GM19372 (cell line): ENCODE results near the gene NDUFS8.

Source experiments
- ATAC-seq: cut with Tn5 transposase; IDR thresholded peaks from one replicate; pipeline ENCODE4 v1.9.1; 2021; ENCODE audit warnings: mild to moderate bottlenecking, low read depth, moderate library complexity; ENCODE audit not compliant: unreplicated experiment

Gene NDUFS8

DNA sequence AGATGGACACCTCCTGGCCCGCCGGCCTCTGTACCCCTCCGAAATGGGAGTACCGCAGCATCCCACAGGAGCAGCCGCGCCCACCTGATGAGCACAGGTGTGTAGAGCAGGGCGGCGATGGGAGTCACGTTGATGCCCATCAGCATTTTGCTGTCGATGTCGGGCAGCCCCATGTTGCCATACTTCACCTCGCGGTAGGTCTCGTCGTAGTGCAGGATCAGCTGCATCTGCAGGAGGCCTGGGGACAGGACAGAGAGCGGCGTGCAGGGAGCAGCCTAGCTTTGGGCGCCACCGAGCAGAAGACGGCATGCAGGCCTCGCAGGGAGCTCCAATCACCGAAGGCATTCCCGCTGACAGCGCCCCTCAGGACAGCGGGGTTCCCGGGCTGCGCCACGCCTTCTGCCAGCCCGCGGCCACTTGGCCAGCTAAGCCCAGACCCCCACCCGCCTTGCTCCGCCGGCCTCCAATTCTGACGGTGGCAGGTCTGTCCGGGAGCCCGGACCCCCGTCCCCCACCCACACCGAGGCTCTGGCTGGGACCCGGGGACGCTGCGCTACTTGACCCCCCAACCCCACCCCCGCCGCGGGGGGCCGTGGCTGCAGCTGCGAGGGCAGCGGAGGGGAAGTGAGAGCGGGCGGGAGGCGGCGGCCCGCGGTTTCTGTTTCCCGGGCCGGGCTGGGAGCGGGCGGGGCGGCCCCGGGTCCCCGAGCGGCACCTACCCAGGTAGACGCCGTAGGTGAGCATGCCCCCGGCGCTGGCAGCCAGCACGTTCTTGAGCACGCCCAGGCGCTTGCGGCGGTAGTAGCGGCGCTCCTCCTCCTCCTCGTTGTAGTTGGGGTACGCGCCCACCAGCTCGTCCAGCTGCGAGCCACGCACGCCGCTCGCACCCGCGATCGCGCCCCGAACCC is 27.3 kb upstream of the NDUFS8 start:
- peak; percentile 26 for ATAC-seq

DNA sequence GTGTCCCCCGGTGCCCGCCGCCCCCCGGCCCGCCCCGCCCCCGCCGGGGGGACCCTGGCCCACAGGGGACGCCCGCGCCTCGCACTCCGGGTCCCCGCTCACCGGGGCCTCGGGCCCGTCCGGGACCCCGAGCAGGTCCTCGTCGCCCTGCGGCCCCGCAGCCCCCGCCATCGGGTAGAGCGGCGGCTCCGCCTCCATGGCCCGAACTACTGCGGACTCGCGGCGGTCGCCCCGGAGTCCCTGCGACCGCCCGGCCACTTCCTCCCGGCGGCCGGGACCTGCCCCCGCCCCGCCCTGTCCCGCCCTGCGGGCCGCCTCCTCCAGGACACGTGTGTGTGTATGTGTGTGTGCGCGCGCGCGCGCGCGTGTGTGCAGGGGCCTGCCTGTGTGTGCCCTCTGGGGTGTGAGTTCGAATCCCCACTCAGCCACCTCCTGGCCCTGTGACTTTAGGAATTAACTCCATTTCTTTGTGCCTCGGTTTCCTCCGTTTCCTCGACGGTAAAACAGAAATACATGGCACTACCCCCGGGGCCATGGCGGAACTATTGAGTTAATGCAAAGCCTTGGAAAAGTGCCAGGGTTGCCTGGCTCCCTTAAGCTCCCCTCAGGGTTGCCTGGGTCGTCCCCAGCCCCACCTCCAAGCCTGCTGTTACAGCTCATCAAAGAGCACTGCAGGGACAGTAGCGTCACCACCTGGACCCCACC is 26.5 kb upstream of the NDUFS8 start, which contains the start of gene UNC93B1:
UNC93B1 (minus strand) TSS at position 252 of the 705 bp plus-strand sequence; CDS start at position 198, 54 bp downstream.
- peak; percentile 66 for ATAC-seq

DNA sequence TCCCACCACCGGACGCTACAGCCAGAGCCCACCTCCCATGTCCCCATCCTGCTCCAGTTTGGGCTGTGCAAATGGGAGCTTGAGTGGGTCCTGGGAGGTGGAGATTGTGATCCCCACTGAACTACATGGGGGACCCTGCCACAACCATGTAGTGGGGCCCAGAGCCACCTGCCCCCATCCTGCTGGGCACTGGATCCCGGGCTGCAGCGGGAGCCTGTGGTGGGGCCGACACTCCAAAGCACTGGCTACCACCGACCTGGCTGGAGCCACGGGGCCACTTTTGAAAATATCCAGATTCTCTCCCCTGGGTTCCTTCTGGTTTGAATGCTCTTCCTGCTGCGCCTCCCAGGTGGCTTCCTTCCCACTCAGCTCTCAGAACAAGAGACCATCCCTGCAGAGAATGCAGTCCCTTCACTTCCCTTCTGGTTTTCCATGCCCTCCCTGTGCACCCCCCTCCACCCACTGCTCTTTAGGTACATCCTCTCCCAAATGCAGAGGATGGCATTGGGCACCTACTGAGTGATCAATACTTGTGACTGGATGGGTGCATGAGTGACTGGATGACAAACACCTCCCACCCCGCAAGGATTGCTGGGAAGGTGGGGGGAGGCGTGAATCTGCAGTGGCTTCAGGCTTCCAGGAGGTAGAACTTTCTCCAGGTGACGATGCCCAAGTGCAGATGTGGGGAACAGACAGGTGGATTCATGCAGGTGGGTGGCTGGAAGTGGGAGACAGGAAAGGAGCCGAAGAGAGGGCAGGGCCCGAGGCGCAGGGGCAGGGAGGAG is 25.7 kb upstream of the NDUFS8 start:
- ATAC-seq = no peak

DNA sequence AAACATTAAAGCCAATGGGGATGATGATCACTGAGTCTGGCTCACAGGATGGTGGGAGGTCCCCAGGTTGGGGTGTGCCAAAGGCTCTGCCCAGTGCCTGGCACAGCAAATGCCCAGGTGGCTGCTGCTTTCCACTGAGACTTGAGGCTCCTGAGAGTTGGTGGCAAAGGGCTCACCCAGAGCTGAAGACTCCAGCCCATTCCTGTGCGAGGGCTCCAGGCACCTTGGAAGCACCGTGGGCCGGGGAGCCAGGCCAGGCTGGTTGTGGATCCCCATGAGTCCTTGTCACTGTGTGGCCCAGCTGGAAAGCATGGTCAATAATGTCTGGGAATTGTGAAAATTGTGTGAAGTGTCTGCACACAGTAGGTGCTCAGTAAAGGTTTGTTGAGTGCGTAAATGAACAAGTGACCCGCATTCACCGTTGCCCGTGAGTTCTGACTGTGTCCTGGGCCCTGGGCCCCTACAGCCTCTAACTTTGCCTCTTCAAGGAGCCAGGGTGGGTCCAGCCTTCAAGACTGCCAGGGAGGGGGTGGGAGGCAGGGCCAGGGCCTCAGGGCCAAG is 23.8 kb upstream of the NDUFS8 start:
- no peak for ATAC-seq

DNA sequence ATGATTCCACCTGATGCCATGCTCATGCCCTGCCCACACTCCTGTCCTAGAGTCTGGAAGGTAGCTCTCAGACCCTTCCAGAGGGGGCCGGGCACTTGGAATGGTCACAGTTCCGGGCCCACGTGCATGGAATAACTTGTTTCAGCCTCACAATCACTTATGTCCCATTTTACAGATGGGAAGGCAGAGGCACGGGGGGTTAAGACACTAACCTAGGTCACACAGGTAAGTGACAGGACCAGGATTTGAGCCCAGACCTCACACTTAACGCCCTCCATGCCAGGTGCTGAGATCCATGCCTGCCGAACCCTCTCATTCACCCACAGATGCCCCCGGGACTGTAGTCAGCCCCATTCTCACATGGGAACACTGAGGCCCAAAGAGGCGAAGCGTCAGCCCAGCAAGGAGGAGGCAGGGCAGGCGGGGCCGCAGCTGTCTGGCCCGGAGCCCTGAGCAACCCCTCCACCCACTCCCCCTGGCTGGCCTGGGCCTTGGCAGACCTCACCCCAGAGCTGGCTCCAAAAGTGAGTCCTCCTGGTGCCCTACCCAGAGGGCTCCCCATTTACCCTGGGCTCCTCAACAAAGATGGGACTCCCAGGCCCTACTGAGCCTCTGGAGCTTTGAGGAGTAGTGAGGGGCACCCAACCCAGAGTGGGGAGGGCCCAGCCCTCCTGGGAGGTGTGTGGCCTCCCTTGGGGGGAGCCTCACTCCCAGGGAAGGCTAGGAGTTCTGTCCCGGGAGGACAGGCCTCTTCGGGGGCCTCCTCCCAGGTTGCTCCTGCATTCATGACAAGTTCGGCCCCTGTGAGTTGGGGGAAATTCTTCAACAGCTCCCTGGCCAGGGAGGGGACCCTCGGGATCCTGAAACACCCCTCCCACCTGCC is 22.7 kb upstream of the NDUFS8 start:
- no peak for ATAC-seq

DNA sequence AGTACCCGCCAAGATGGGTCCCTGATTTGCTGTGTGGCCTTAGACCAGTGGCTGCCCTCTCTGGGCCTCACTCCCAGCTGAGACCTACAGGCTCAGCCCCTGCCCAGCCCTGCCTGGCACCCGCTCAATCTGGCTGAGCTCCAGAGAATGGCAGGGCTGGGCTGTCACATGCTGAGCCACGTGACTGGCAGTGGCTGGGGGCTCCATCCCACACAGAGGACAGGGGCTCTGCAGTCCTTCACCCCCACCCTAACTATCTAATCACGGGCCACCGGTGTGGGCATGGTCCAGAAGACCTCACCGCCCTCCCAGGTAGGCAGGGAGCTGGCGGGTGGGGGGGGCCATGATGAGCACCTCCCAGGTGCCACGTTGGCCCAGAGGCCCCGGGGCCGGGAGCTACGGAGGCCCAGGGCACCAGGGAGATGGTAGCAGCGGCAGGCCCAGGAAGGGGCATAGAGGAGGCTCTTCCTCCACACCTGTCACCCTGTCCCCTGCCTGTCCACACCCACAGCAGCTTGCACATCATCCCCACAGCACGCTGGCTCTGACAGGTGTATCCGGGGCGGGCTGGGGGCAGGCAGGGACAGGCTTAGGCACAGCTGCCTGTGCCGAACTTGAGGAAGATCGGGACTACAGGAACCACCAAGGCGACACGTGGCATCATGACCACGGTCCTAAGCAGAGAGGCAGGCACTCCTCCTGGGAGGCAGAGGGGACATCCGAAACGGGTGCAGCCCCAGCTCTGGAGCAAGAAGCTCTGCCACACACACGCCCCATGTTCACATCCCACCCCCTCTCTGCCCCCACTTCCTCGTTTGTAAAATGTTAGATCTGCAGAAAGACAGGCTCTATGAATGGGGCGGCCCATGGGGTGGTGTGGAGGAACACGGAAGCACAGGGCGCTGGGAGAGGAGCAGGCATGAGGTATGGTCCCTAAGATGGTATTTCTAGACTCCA is 21.8 kb upstream of the NDUFS8 start:
- no peak for ATAC-seq

DNA sequence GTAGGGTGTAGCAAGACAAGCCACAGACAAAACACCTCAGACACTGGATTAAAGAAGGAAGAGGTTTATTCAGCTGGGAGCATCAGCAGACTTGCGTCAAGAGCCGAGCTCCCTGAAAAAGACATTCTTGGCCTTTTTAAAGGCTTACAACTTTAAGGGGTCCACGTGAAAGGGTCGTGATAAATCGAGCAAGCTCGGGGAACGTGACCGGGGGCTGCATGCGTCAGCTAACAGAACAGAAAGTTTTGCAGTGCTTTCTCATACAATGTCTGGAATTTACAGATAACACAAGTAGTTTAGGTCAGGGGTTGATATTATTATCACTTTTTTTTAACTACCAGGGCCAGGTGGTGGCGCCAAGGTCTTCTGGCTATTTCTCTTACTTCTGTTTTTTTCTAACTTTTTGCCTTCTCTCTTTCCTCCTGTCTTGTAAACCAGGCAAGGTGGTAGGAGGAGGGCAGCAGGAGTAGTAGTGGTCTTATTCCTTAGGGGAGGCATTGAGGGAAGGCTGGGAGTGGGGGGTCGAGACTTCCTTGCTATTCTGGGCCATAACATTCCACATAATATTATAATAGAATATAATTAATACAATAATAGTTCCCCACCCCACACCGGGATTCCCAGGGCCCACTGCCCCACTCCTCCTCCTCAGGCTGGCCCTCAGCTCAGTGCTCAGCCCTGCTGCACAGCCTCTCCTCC is 20.9 kb upstream of the NDUFS8 start:
- ATAC-seq = no peak

DNA sequence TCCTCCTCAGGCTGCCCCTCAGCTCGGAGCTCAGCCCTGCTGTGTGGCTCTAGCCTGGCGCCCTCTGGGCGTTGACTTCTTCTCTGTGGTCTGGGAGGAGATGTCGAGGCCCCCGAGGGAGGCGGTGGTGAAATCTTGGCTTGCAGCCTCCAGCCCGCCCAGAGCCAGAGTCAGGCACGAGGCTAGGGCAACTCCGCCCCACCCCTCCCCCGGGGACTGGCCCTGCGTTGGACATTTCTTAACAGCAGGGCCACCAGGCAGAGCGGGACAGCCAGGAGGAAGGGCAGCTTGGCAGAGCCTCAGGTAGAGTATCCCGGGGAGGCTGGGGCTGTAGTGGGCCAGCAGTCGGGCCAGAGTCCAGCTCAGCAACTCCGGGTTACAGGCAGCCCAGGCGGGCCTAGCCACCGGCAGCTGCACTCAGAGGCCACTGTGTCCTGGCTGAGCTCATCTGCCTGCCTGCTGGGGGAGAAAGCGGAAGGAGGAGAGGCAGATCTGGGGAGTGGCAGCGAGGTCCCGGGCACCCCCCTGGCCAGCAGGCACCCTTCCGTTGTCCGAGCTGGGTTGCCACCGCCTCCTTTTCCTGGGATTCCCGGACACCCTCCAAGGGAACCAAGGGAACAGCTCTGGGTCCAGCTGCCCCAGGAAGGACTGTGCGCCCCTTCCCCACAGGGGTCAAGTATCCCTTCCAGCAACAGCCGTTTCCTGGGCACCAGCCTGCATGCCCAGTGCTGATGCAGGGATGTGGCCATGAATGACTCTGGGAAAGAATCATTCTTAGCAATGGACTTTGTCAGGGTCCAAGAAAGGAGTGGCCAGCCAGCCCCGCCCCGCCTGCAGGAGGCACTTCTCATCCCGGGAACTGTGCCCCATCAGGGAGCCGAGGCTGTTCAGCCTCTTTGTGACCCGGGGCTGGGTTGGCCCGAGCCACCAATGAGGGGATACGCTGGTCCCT is 20.1 kb upstream of the NDUFS8 start, which contains the start of gene ALDH3B1:
ALDH3B1 (plus strand) TSS at position 238 of the 952 bp plus-strand sequence. CDS start 4,971 bp downstream, outside the sequence.
- no peak for ATAC-seq

DNA sequence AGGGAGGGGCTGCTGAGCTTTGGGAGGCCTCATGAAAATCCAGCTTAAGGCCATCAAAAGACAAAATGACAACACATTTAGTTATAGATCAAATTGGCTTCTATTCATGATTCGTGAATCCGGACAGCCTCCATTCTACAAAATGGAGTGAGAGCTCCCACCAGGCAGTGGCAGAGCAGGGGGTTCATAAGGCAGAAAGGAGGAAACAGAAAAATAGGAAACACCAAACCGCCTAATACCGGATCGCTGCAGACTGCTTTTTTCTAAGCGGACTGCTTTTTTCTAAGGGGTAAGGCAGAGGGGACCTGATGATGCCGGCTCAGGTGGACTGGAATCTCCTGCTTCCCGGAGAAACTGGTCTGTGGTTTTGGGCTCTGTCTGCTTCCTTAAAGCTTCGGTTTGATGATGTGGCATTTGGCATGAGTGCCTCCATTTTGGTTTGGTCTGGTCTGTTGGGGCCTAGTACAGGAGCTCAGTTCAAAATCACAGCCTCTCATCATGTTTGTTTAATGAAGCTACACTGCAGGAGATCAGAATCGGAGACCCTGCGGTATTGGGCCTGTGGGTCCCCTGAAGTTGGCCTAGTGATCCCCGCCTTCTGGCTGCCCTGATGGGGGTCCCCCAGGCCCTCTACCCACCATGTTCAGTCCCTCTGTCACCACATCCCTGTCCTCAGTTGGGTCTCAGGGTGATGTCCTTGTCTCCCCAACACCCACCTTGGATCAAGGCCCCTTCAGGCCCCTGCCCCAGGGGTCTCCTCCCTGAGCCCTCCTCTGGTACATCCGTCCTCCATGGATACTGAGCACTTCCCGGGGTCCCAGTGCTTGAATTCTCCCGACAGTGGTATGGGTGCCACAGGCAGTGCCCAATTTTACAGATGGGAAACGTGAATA is 19.2 kb upstream of the NDUFS8 start:
- no peak for ATAC-seq

DNA sequence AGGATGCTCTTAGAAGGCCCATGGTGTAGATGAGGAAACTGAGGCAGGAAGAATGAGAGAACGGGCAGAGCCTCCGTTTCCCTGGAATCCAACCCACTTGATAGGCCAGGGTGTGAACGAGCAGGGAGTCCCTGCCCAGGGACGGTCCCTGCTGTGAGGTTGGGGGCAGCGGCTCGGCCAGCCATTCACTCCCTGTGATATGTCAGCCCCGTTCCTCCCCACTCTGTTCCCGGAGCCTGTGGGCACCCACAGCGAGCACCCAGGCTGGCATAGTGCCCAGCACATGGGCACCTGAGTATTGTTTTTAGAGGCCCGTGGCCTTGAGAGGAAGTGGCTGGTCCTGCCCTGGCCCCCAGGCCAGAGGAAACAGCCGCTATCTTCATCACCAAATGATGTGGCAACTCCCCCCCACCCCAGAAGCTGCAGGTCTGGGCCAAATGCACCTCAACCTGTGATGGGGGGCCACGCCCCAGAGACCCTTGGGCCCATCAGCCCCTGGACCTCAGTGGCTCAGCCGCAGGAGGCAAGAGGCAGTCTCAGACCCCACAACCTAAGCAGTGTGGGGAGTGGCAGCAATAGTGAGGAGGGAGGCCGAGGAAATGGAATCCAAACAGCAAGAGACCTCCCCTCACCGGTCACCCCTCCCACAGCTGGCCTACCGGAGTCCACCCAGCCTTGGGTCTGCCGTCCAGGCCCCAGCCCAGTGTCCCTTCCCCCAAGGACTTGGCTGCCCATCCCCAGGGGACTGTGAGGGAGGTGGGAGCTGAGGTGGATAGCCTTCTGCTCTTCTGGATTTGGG is 18.2 kb upstream of the NDUFS8 start:
- ATAC-seq = no peak

DNA sequence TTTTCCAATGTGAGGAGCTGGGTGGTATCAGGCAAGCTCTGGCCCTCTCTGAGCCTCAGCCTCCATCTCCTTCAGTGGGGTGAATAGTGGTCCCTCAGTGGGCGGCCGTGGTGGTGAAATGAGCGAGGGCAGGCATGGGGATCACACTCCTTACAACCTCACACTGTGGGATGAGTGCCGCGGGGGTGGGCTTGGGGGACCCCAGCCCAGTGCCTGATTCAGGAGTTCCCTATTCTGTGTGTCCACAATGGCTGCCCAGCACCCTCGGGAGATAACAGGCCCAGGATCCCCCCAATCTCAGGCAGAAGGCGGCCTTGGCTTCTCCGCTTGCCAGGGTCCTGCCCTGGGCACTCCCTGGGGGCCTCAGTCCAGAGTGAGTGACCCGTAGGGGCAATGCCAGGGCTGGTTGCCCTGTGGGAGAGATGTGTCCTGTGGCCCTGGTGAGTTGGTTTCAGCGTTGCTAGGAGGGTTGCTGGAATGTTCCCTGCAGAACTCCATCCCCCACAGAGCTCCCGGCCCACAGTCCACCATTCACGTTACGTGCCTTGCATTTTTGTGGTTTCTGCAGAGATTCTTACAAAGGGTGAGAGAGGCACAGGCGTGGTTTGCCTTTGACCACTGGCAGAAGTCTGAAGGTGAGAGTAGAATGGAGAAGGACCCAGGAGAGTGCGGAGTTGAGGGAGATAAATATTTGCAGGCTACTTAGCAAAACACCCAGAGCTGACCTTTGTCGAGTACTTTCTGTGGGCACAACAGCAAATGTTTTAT is 17.5 kb upstream of the NDUFS8 start:
- no peak for ATAC-seq

DNA sequence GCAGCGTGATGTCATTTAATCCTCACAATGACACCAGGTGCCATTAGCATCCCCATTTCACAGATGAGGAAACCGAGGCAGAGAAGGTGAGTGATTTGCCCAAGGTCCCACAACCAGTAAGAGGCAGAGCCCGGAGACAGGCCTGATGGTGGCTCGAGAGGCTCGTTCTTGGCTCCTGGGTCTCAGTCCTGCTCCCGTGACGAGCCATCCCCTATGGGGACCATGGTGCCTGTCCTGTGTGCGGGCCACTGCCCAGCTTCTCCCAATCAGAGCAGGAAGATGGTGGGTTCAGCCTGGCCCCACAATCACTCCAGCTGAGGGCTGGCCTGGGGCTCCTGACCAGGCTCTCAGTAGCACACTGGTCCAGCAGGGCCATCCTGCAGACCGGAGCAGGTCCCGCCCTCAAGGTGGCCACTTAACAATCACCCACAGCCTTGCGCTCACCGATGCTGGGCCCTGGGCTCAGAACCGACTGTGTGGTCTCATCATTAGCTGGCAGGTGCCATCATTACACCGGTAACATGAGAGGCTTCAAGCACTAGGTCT is 16.8 kb upstream of the NDUFS8 start:
- ATAC-seq = no peak

DNA sequence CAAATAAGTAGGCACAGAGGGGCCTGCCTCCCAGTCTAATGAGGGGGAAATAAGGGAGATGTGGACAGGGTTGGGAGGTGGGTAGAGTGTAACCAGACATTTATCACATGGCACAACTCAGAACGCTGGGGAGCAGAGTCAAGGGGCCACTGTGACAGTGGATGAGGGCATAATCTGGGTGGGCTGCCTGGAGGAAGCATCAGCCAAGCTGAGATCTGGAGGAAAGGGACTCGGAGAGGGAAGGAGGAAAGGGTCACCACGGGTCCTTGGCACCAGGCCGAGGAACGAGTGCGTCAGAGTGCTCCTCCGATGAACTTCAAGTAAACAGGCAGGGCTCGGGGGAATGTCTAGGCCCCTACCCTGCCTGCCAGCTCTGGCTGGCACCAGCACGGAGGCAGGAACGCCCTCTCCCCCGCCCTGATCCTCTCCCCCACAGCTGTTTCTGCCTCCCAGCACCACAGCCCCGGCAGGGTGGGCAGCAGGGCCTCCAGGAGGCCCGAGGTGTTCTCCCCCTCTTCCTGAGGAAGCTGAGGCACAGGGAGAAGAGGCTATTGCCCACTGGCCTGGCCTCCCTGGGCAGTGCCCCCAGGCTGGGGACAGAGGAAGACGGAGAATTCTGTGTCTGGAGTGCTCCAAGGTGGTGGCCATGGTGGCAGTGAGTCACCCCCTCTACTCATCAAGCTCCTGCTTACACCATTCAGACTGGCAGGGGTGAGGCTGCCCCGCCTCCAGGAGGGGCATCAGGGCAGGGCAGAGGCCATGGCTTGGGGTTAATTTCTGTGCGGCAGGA is 16.1 kb upstream of the NDUFS8 start:
- no peak for ATAC-seq
